ENCODE results near the gene RNF217. TPM values are rescaled to one million over a fixed set of nuclear protein-coding genes. Genes with fewer than 3 reads are reported as not detected.
"Not testable (repeated sequence)": the region's sequence is repeated elsewhere in the genome, so short reads cannot be mapped to it uniquely, and the experiment has no call there.

The RNF217 gene
- total RNA-seq, 1 donor from 2014 or later = 49.8 TPM

GRCh38 chr6:125066140-125066539 lies 103.9 kb downstream of the RNF217 start:
- no peak for DNase-seq (ENCODE audit: low spot score in 2 of 2, unreplicated experiment in 2 of 2)
- TF ChIP-seq, protein P1, sequence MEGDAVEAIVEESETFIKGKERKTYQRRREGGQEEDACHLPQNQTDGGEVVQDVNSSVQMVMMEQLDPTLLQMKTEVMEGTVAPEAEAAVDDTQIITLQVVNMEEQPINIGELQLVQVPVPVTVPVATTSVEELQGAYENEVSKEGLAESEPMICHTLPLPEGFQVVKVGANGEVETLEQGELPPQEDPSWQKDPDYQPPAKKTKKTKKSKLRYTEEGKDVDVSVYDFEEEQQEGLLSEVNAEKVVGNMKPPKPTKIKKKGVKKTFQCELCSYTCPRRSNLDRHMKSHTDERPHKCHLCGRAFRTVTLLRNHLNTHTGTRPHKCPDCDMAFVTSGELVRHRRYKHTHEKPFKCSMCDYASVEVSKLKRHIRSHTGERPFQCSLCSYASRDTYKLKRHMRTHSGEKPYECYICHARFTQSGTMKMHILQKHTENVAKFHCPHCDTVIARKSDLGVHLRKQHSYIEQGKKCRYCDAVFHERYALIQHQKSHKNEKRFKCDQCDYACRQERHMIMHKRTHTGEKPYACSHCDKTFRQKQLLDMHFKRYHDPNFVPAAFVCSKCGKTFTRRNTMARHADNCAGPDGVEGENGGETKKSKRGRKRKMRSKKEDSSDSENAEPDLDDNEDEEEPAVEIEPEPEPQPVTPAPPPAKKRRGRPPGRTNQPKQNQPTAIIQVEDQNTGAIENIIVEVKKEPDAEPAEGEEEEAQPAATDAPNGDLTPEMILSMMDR (IDR thresholded peaks at IDR 0.05; ENCODE audit: unreplicated experiment) = no peak
- H3K9me3 Mint-ChIP-seq = peaks cover 4% of the 10 kb centered on the region
- no peak overlapping the region for H3K27ac Mint-ChIP-seq
- peaks cover 16% of the 10 kb centered on the region for H3K36me3 Mint-ChIP-seq
- H3K27me3 Mint-ChIP-seq (ENCODE audit: low read depth) = no peaks in the 10 kb centered on the region
- H3K4me1 Mint-ChIP-seq = peaks cover 3% of the 10 kb centered on the region
- H3K4me3 Mint-ChIP-seq = no peak overlapping the region

- peaks cover 4% of the 10 kb centered on the region for H3K9me3 Mint-ChIP-seq
- H3K27ac Mint-ChIP-seq = no peak overlapping the region
- no peak overlapping the region for H3K4me3 Mint-ChIP-seq
- TF ChIP-seq, protein P1 (IDR thresholded peaks at IDR 0.05; ENCODE audit: unreplicated experiment) = no peak
- peaks cover 17% of the 10 kb centered on the region for H3K36me3 Mint-ChIP-seq
- H3K27me3 Mint-ChIP-seq (ENCODE audit: low read depth) = no peaks in the 10 kb centered on the region
- no peak for DNase-seq (ENCODE audit: low spot score in 2 of 2, unreplicated experiment in 2 of 2)
- H3K4me1 Mint-ChIP-seq = peaks cover 3% of the 10 kb centered on the region
These were observed 104.7 kb downstream of the RNF217 start for GRCh38 chr6:125066964-125067363.

DNA sequence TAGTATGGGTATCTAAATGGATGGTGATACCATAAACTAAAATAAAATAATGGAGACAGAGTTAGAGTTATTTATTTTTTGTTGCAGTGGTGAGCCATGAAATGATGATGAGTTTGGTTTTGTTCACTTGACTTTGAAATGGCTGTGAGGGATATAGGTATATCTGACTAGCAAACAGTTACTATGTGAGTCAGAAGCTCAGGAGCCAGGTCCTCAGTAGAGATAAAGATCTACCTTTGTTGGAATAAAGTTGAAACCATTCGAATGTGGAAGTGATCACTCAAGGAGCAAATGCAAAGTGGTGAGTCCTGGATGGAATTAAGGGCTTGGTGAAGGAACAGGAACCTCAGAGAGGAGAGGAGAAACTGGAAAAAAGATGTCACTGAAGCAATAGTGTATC lies 105.3 kb downstream of the RNF217 start:
- TF ChIP-seq, protein P1 (IDR thresholded peaks at IDR 0.05; ENCODE audit: unreplicated experiment) = no peak
- Mint-ChIP-seq H3K4me1 (peaks cover 3% of the 10 kb centered on the region), H3K4me3 (no peak overlapping the region), H3K9me3 (peaks cover 4% of the 10 kb centered on the region), H3K27ac (no peak overlapping the region), H3K36me3 (peaks cover 17% of the 10 kb centered on the region), H3K27me3 (ENCODE audit: low read depth) (no peaks in the 10 kb centered on the region)
- no peak for DNase-seq (ENCODE audit: low spot score in 2 of 2, unreplicated experiment in 2 of 2)

DNA sequence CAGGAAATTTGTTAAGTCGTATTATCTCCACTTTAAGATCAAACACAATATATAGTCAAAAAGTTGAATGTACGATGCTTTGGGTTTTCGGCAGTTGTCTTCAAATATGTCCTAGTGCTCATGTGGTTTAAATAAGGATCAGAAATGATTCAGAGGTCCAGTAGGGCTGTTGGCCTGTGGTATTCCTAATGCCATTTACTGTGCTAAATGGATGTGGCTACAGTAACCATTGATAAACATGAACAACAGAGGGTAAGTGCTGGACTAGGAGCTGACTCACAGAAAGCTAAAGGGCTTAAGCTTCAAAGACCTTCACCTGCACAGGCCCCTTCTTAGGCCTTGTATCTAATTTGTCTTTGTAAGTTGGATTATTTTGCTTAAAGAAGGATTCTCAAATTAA lies 110.8 kb downstream of the RNF217 start:
- Mint-ChIP-seq H3K36me3 (peaks cover 30% of the 10 kb centered on the region), H3K4me1 (peaks cover 15% of the 10 kb centered on the region), H3K27ac (no peak overlapping the region), H3K9me3 (peaks cover 4% of the 10 kb centered on the region), H3K27me3 (ENCODE audit: low read depth) (no peaks in the 10 kb centered on the region), H3K4me3 (no peak overlapping the region)
- TF ChIP-seq, protein P1 (IDR thresholded peaks at IDR 0.05; ENCODE audit: unreplicated experiment) = no peak
- DNase-seq (ENCODE audit: low spot score in 2 of 2, unreplicated experiment in 2 of 2) = no peak

- TF ChIP-seq, protein P1 (IDR thresholded peaks at IDR 0.05; ENCODE audit: unreplicated experiment) = no peak
- Mint-ChIP-seq H3K27me3 (ENCODE audit: low read depth) (no peaks in the 10 kb centered on the region), H3K9me3 (peaks cover 3% of the 10 kb centered on the region)
These were observed 111.9 kb downstream of the RNF217 start for GRCh38 chr6:125074120-125074519.

DNA sequence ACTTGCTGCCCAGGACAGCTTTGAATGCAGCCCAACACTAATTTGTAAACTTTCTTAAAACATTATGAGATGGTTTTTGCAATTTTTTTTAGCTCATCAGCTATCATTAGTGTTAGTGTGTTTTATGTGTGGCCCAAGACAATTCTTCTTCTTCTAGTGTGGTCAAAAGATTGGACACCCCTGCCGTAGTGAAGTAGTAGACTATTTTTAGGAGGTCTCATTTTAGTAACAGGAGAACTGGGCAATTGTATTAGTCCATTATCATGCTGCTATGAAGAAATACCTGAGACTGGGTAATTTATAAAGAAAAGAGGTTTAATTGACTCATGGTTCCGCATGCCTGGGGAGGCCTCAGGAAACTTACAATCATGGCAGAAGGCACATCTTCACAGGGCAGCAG lies 112.8 kb downstream of the RNF217 start:
- not testable (repeated sequence) for H3K27me3 Mint-ChIP-seq (ENCODE audit: low read depth); H3K4me3 Mint-ChIP-seq; DNase-seq (ENCODE audit: low spot score in 2 of 2, unreplicated experiment in 2 of 2); H3K9me3 Mint-ChIP-seq; H3K27ac Mint-ChIP-seq
- Mint-ChIP-seq H3K36me3 (peaks cover 29% of the 10 kb centered on the region), H3K4me1 (peaks cover 21% of the 10 kb centered on the region)

More at GRCh38 chr6:125074120-125074519, 111.9 kb downstream of the RNF217 start:
- peaks cover 21% of the 10 kb centered on the region for H3K4me1 Mint-ChIP-seq
- no peak for DNase-seq (ENCODE audit: low spot score in 2 of 2, unreplicated experiment in 2 of 2)
- no peak overlapping the region for H3K27ac Mint-ChIP-seq
- H3K4me3 Mint-ChIP-seq = no peak overlapping the region
- H3K36me3 Mint-ChIP-seq = peaks cover 36% of the 10 kb centered on the region

Measured in mesothelial cell of epicardium (in vitro differentiated cells).